SK-N-SH (cell line): ENCODE data around the gene CES3. TPM values are rescaled to one million over a fixed set of nuclear protein-coding genes. Genes with fewer than 3 reads are reported as not detected.

ENCODE experiments used
- CTCF ChIA-PET: fragments of 300-600, 350-600 bp; formaldehyde crosslinking; extraction: SDS; loops from one replicate; lab custom pipeline; 2021; lab: Yijun Ruan, JAX
- POLR2A ChIA-PET: fragments of 350-600 bp; sonication (Branson Sonifier 250); formaldehyde crosslinking; extraction: SDS; loops from one replicate; lab custom pipeline; 2020; ENCODE audit warnings: antibody characterized with exemption, inconsistent platforms; lab: Yijun Ruan, JAX
- DNase-seq: peaks from one replicate; pipeline ENCODE4 v3.0.0; 2012
- H2AFZ ChIP-seq: fragments of 200-600 bp; sonication (generic); 2 replicates; pipeline ENCODE4 v1.8.1; 2016; ENCODE audit warnings: antibody characterized with exemption, mild to moderate bottlenecking, low read depth
- H3F3A ChIP-seq: fragments of 200-600 bp; sonication (generic); replicated peaks from 2 replicates; pipeline ENCODE3; 2016; ENCODE audit warnings: antibody characterized with exemption, mild to moderate bottlenecking; ENCODE audit not compliant: insufficient read depth
- H3K27ac ChIP-seq, 2 experiments: fragments of 200-500 bp in 1 of 2; fragments of 200-600 bp in 1 of 2; sonication (Bioruptor generic) in 1 of 2; sonication (generic), shearing (Covaris generic) in 1 of 2; 2 replicates each; pipeline versions ENCODE4 v1.5.1 to v1.6.1; 2014 to 2016; ENCODE audit warnings: low read depth in 2 of 2, inconsistent platforms in 1 of 2, low read length in 1 of 2, mild to moderate bottlenecking in 1 of 2, mixed read lengths in 1 of 2
- H3K27me3 ChIP-seq: fragments of 200-600 bp; sonication (generic), shearing (Covaris generic); 2 replicates; pipeline ENCODE4 v1.6.1; 2016; ENCODE audit warnings: mixed run types; ENCODE audit not compliant: insufficient read depth
- H3K36me3 ChIP-seq, 2 experiments: fragments of 200-500 bp in 1 of 2; fragments of 200-600 bp in 1 of 2; sonication (Bioruptor generic) in 1 of 2; sonication (generic) in 1 of 2; replicated peaks in 1 of 2; 2 replicates each; pipeline versions ENCODE3 to v1.5.1; 2014 to 2016; ENCODE audit warnings: low read length in 1 of 2, mild to moderate bottlenecking in 1 of 2; ENCODE audit not compliant: insufficient read depth in 2 of 2, control insufficient read depth in 1 of 2
- H3K4me1 ChIP-seq, 2 experiments: fragments of 200-500 bp in 1 of 2; fragments of 200-600 bp in 1 of 2; sonication (Bioruptor generic) in 1 of 2; sonication (generic), shearing (Covaris generic) in 1 of 2; 2 replicates each; pipeline versions ENCODE4 v1.5.1 to v1.6.1; 2014 to 2016; ENCODE audit warnings: low read depth in 1 of 2, low read length in 1 of 2, mixed run types in 1 of 2; ENCODE audit not compliant: insufficient read depth in 2 of 2, control insufficient read depth in 1 of 2
- H3K4me2 ChIP-seq: fragments of 200-600 bp; sonication (generic), shearing (Covaris generic); 2 replicates; pipeline ENCODE4 v1.6.1; 2017; ENCODE audit warnings: mixed run types
- H3K4me3 ChIP-seq, 2 experiments: fragments of 200-500 bp in 1 of 2; fragments of 200-600 bp in 1 of 2; sonication (Bioruptor generic) in 1 of 2; sonication (generic), shearing (Covaris generic) in 1 of 2; 2 replicates each; pipeline versions ENCODE4 v1.5.1 to v1.8.1; 2014 to 2016; ENCODE audit warnings: low read depth in 2 of 2, inconsistent platforms in 1 of 2, low read length in 1 of 2, mild to moderate bottlenecking in 1 of 2, mixed read lengths in 1 of 2, moderate library complexity in 1 of 2
- H3K79me2 ChIP-seq: fragments of 200-600 bp; sonication (generic); 2 replicates; pipeline ENCODE4 v1.8.1; 2017; ENCODE audit warnings: mild to moderate bottlenecking; ENCODE audit not compliant: insufficient read depth
- H3K9ac ChIP-seq: fragments of 200-600 bp; sonication (generic); 2 replicates; pipeline ENCODE4 v1.6.1; 2017; ENCODE audit warnings: mixed run types
- H3K9me2 ChIP-seq: fragments of 200-600 bp; sonication (generic); 2 replicates; pipeline ENCODE4 v1.6.1; 2017; ENCODE audit warnings: mixed run types
- H3K9me3 ChIP-seq: fragments of 200-600 bp; sonication (generic); 2 replicates; pipeline ENCODE4 v1.6.1; 2017; ENCODE audit warnings: mixed run types, mild to moderate bottlenecking, moderate library complexity
- H4K20me1 ChIP-seq: fragments of 200-600 bp; sonication (generic); 2 replicates; pipeline ENCODE4 v1.6.1; 2017; ENCODE audit warnings: mild to moderate bottlenecking, mixed run types; ENCODE audit not compliant: insufficient read depth
- CHD2 ChIP-seq: fragments of 150-350 bp; IDR thresholded peaks from 2 replicates; pipeline ENCODE4 v1.6.1; 2018; ENCODE audit warnings: low read length; ENCODE audit not compliant: partially characterized antibody
- ELF1 ChIP-seq: IDR thresholded peaks from 2 replicates; pipeline ENCODE4 v1.4.0; 2012
- EP300 ChIP-seq, 2 experiments: IDR thresholded peaks; 2 replicates each; pipeline versions ENCODE4 v1.4.0 to v1.6.1; 2012; ENCODE audit warnings: borderline replicate concordance in 1 of 2, low read depth in 1 of 2, low read length in 1 of 2
- EZH2phosphoT487 ChIP-seq: fragments of 200-600 bp; sonication (generic); IDR thresholded peaks from 2 replicates; pipeline ENCODE4 v1.6.1; 2017; ENCODE audit warnings: low read depth, mixed run types, mild to moderate bottlenecking, antibody characterized with exemption, moderate library complexity, borderline replicate concordance
- FOSL2 ChIP-seq: IDR thresholded peaks from 2 replicates; pipeline ENCODE4 v1.4.0; 2012; ENCODE audit warnings: low read depth, mild to moderate bottlenecking, moderate library complexity, borderline replicate concordance
- FOXM1 ChIP-seq: IDR thresholded peaks from 2 replicates; pipeline ENCODE4 v1.4.0; 2012; ENCODE audit warnings: low read depth, mild to moderate bottlenecking
- GABPA ChIP-seq: IDR thresholded peaks from 2 replicates; pipeline ENCODE4 v1.4.0; 2012; ENCODE audit warnings: low read depth, mild to moderate bottlenecking
- GATA2 ChIP-seq: sonication (generic); formaldehyde crosslinking; IDR thresholded peaks from 2 replicates; pipeline ENCODE4 v1.5.0; 2020; ENCODE audit warnings: mild to moderate bottlenecking, missing genetic modification reagents
- JUND ChIP-seq: IDR thresholded peaks from 2 replicates; pipeline ENCODE4 v1.4.0; 2012
- NFIC ChIP-seq: IDR thresholded peaks from 2 replicates; pipeline ENCODE4 v1.4.0; 2012; ENCODE audit warnings: borderline replicate concordance
- PBX3 ChIP-seq: IDR thresholded peaks from 2 replicates; pipeline ENCODE4; 2012
- RFX5 ChIP-seq: IDR thresholded peaks from 2 replicates; pipeline ENCODE4 v1.6.1; 2012; ENCODE audit warnings: mild to moderate bottlenecking, improper control_type of control experiment, low read length
- SIN3A ChIP-seq: IDR thresholded peaks from 2 replicates; pipeline ENCODE4 v1.6.1; 2012; ENCODE audit warnings: low read depth, mild to moderate bottlenecking, low read length, moderate library complexity, borderline replicate concordance
- TCF12 ChIP-seq: IDR thresholded peaks from 2 replicates; pipeline ENCODE4 v1.4.0; 2012
- YY1 ChIP-seq: IDR thresholded peaks from 2 replicates; pipeline ENCODE4 v1.4.0; 2012; ENCODE audit warnings: low read depth, mild to moderate bottlenecking
- WGBS: methylation state at CpG from one replicate; pipeline ENCODE4 v1.1.6; 2017; ENCODE audit warnings: low lambda C conversion rate; 5-methylcytosine and 5-hydroxymethylcytosine counted together
- polyA plus RNA-seq, 3 experiments: library from polyadenylated mRNA; depleted of rRNA; stranded (reverse); fragments of >200 nt; gene quantifications; 2 replicates each; pipeline ENCODE4 v1.2.3, GENCODE V29; 2012
- TF ChIP-seq, protein P1 (sequence below): fragments of 150-350 bp; IDR thresholded peaks from 2 replicates; pipeline ENCODE4 v1.6.1; 2017; ENCODE audit warnings: antibody characterized with exemption, low read length, low read depth, borderline replicate concordance
- TF ChIP-seq, protein P2 (sequence below): IDR thresholded peaks from 2 replicates; pipeline ENCODE4 v1.4.0; 2012; ENCODE audit warnings: low read depth
- TF ChIP-seq, protein P3 (sequence below): fragments of 200-600 bp; sonication (generic); IDR thresholded peaks from 2 replicates; pipeline ENCODE4 v1.6.1; 2017; ENCODE audit warnings: antibody characterized with exemption, mild to moderate bottlenecking, moderate library complexity

CES3 gene
- polyA plus RNA-seq, 1 of the 3 experiments (the other 2 are of a cell fraction): 1.4 TPM

- no peaks in the 10 kb centered on the region for H3K79me2 ChIP-seq
- H3K4me3 ChIP-seq: no peak overlapping the region
- no peak overlapping the region for H3K27ac ChIP-seq
- H3K27me3 ChIP-seq: no peaks in the 10 kb centered on the region
- POLR2A ChIA-PET: interaction anchor here (1.0 kb wide), 1 partner anchor 140 kb away, joined by 3 read pairs; no protein-coding TSS in a partner anchor
- H3K9me3 ChIP-seq: no peaks in the 10 kb centered on the region
- H3K9me2 ChIP-seq: no peaks in the 10 kb centered on the region
- DNase-seq: no peak
- H3K9ac ChIP-seq: no peak overlapping the region
- H2AFZ ChIP-seq: no peak overlapping the region
- WGBS: 74% methylated on average over 5 of the region's 5 CpGs
- H4K20me1 ChIP-seq: no peaks in the 10 kb centered on the region
- H3K4me1 ChIP-seq: peaks cover 8 to 11% of the 10 kb centered on the region in 2 experiments; a peak in 1 of 4 replicates
- H3F3A ChIP-seq: peaks cover 10% of the 10 kb centered on the region
- CTCF ChIA-PET: interaction anchor here (0.9 to 23.0 kb wide), 29 partner anchors 10 to 172 kb away, joined by 3 to 470 read pairs (median 6); partner anchors contain the start of genes B3GNT9, CDH16, EXOC3L1 and FBXL8
- TF ChIP-seq PBX3 (no peak), NFIC (no peak), ELF1 (no peak), JUND (no peak), RFX5 (no peak), EP300 (IDR thresholded peaks at IDR 0.05; ENCODE audit: borderline replicate concordance in 1 of 2, low read depth in 1 of 2, low read length in 1 of 2) (no peak), SIN3A (no peak), TCF12 (no peak), CHD2 (no peak), FOSL2 (no peak)
- TF ChIP-seq, protein P1, sequence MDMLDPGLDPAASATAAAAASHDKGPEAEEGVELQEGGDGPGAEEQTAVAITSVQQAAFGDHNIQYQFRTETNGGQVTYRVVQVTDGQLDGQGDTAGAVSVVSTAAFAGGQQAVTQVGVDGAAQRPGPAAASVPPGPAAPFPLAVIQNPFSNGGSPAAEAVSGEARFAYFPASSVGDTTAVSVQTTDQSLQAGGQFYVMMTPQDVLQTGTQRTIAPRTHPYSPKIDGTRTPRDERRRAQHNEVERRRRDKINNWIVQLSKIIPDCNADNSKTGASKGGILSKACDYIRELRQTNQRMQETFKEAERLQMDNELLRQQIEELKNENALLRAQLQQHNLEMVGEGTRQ: no peak
- TF ChIP-seq, protein P2, sequence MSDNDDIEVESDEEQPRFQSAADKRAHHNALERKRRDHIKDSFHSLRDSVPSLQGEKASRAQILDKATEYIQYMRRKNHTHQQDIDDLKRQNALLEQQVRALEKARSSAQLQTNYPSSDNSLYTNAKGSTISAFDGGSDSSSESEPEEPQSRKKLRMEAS: no peak
- TF ChIP-seq, all 33 proteins: peak for 0
- no peak overlapping the region for H3K4me2 ChIP-seq
- no peaks in the 10 kb centered on the region for H3K36me3 ChIP-seq
These were observed 55.8 kb downstream of the CES3 start for GRCh38 chr16:67016681-67017420.

GRCh38 chr16:67017421-67017750 is 56.3 kb downstream of the CES3 start:
- Histone ChIP-seq H3K4me3 (no peak overlapping the region), H3K9me2 (no peaks in the 10 kb centered on the region), H3K79me2 (no peaks in the 10 kb centered on the region)
- DNase-seq: no peak
- TF ChIP-seq FOSL2: no peak
- no peak for TF ChIP-seq GATA2
- no peak for TF ChIP-seq YY1
- no peak for TF ChIP-seq CHD2
- no peak for TF ChIP-seq GABPA
- TF ChIP-seq, protein P3, sequence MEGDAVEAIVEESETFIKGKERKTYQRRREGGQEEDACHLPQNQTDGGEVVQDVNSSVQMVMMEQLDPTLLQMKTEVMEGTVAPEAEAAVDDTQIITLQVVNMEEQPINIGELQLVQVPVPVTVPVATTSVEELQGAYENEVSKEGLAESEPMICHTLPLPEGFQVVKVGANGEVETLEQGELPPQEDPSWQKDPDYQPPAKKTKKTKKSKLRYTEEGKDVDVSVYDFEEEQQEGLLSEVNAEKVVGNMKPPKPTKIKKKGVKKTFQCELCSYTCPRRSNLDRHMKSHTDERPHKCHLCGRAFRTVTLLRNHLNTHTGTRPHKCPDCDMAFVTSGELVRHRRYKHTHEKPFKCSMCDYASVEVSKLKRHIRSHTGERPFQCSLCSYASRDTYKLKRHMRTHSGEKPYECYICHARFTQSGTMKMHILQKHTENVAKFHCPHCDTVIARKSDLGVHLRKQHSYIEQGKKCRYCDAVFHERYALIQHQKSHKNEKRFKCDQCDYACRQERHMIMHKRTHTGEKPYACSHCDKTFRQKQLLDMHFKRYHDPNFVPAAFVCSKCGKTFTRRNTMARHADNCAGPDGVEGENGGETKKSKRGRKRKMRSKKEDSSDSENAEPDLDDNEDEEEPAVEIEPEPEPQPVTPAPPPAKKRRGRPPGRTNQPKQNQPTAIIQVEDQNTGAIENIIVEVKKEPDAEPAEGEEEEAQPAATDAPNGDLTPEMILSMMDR: no peak
- no peak for TF ChIP-seq TCF12
- no peak for TF ChIP-seq FOXM1
- no peak for TF ChIP-seq EZH2phosphoT487
- TF ChIP-seq, all 33 proteins: peak for 0
- no peaks in the 10 kb centered on the region for H3K27me3 ChIP-seq
- H3K36me3 ChIP-seq: no peaks in the 10 kb centered on the region
- POLR2A ChIA-PET: interaction anchor here (0.9 to 2.7 kb wide), 6 partner anchors 12 to 153 kb away, joined by 3 to 8 read pairs (median 4); partner anchors contain the start of genes B3GNT9, CBFB and NOL3
- peaks cover 9 to 11% of the 10 kb centered on the region in 2 experiments; a peak in 2 of 4 replicates for H3K4me1 ChIP-seq
- no peaks in the 10 kb centered on the region for H4K20me1 ChIP-seq
- H3F3A ChIP-seq: peaks cover 10% of the 10 kb centered on the region
- WGBS: 66% methylated on average over 4 of the region's 4 CpGs
- no peak overlapping the region for H3K9ac ChIP-seq
- CTCF ChIA-PET: interaction anchor here (0.8 to 23.0 kb wide), 45 partner anchors 10 to 228 kb away, joined by 3 to 470 read pairs (median 5); partner anchors contain the start of genes B3GNT9, CDH16, EXOC3L1 and FBXL8
- no peak overlapping the region for H3K4me2 ChIP-seq
- no peaks in the 10 kb centered on the region for H3K9me3 ChIP-seq
- no peak overlapping the region for H3K27ac ChIP-seq
- no peak overlapping the region for H2AFZ ChIP-seq
